GM12801 (cell line): ENCODE results near the gene MBNL2.

Source experiments
- CTCF ChIP-seq: IDR thresholded peaks from one replicate; pipeline ENCODE4 v1.5.1; 2011; ENCODE audit warnings: control low read depth; ENCODE audit not compliant: insufficient read length; ENCODE audit errors: extremely low read depth

The MBNL2 gene

GRCh38 chr13:97228850-97229521 lies 6.9 kb downstream of the MBNL2 start:
- no peak for TF ChIP-seq CTCF

GRCh38 chr13:97229699-97230098 lies 7.6 kb downstream of the MBNL2 start:
- no peak for TF ChIP-seq CTCF

- TF ChIP-seq CTCF, result no peak
Measured at GRCh38 chr13:97231118-97231828, 9.1 kb downstream of the MBNL2 start.

GRCh38 chr13:97231829-97232196 lies 9.7 kb downstream of the MBNL2 start:
- no peak for TF ChIP-seq CTCF

- no peak for TF ChIP-seq CTCF
Measured at GRCh38 chr13:97233499-97233898, 11.4 kb downstream of the MBNL2 start.

- TF ChIP-seq CTCF, result no peak
Measured at GRCh38 chr13:97234236-97234635, 12.1 kb downstream of the MBNL2 start.

- no peak for TF ChIP-seq CTCF
Measured at GRCh38 chr13:97234742-97235141, 12.6 kb downstream of the MBNL2 start.
